Measurements from ENCODE around the gene RASGRP4. TPM values are rescaled to one million over a fixed set of nuclear protein-coding genes. Genes with fewer than 3 reads are reported as not detected.
A peak's percentile ranks its signal among the peaks of the same experiment; 100 is the strongest.
"Not testable (repeated sequence)": the region's sequence is repeated elsewhere in the genome, so short reads cannot be mapped to it uniquely, and the experiment has no call there.

Gene RASGRP4
- polyA plus RNA-seq, 1 donor: 2.8 TPM

GRCh38 chr19:38448225-38448624 is 22.2 kb upstream of the RASGRP4 start:
- DNase-seq: no peak

DNA sequence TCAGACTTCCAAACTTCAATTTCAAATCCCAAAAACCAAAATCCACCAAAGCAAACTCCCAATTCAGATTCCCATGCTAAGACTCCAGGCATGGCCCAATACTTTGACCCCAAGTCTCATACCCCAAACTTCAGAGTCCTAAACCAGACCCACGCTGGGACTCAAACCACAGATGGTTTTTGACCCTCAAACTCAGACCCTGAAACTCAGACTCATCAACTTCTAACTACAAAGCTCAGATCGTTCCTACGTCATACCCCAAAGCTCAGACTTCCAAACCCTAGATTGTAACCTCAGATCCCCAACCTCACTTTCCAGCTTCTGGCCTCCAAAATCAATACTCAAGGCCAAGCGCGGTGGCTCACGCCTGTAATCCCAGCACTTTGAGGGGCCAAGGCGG is 19.3 kb upstream of the RASGRP4 start:
- DNase-seq: no peak

DNA sequence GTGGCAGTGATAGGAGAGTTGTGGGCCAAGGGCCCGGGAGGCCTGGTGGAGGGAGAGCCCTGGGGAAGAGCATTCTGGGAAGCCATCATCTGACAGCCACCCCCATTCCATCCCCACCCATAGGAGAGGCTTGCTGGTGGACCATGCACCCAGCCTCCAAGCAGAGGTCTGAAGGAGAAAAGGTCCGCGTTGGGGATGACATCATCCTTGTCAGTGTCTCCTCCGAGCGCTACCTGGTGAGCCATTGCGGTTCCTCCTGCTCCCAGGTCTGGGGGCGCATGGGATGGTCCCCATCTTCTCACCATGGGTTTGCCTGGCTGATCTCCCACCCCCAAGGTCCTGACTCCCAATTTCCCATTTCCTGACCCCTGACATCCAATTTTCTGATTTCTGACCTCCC is 18.0 kb upstream of the RASGRP4 start:
- DNase-seq: no peak

- no peak for DNase-seq
Observed at GRCh38 chr19:38443458-38443999, 17.5 kb upstream of the RASGRP4 start.

DNA sequence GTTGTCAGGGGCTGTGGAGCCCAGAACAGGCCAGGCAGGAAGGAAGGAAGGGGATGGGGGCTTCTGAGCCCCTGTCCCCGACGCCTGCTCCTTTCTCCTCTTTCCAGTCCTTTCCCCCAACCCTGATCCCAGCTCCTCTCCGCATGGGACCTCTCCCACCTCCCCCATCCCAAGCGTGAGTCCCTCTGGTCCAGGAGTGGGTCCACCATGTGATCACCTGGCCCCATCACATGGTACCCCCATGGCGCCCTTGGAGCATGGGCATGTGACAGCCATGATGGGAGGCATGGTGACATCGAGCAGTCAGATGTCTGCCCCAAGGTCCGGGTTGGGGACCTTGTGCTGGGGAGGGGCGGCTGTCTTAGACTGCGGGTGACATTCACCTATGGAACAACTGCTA is 16.7 kb upstream of the RASGRP4 start:
- no peak for DNase-seq

GRCh38 chr19:38441657-38442348 is 15.8 kb upstream of the RASGRP4 start:
- no peak for DNase-seq

GRCh38 chr19:38440592-38440991 is 14.6 kb upstream of the RASGRP4 start:
- DNase-seq: no peak

DNA sequence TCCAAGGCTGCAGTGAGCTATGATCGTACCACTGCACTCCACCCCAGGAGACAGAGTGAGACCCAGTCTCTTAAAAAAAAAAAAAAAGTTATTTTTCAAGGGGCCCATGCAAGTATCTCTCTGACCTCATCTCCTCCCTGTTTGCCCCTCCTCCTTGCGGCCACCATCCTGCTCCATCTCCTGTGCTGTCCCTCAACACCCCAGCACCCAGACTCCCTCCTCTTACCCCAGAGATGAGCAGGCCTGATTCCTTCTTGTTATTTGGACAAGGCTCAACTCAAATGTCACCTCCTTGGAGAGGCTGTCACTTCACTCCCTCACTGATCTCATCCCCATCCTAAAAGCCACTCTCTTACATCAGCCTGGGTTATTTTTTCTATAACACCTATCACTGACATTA is 11.9 kb upstream of the RASGRP4 start:
- no peak for DNase-seq

DNA sequence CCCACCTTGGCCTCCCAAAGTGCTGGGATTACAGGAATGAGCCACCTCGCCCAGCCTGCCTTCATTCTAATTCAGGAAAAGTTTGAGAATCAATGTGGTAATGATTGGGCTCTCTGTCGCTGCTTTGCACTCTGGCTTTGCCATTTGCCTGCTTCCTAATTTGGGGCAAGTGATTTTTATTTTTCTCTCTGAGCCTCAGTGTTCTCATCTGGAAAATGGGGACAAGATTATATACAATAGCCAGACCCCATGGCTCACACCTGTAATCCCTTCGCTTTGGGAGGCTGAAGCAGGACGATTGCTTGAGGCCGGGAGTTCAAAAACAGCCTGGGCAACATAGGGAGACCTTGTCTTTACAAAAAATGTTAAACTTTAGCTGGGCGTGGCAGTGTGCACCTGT is 11.3 kb upstream of the RASGRP4 start:
- DNase-seq: no peak

- peak; percentile 72 for DNase-seq
Observed at GRCh38 chr19:38434549-38435051, 8.6 kb upstream of the RASGRP4 start.

GRCh38 chr19:38433268-38433733 is 7.3 kb upstream of the RASGRP4 start, which contains the start of gene RYR1:
RYR1 (plus strand) TSS chr19:38433691; CDS start chr19:38433830, 139 bp downstream.
- DNase-seq: peak; percentile 58

- no peak for DNase-seq
Observed at GRCh38 chr19:38430931-38431330, 4.9 kb upstream of the RASGRP4 start.

- DNase-seq: no peak
Observed at GRCh38 chr19:38429811-38430156, 3.8 kb upstream of the RASGRP4 start.

GRCh38 chr19:38429055-38429810 is 3.2 kb upstream of the RASGRP4 start:
- no peak for DNase-seq

DNA sequence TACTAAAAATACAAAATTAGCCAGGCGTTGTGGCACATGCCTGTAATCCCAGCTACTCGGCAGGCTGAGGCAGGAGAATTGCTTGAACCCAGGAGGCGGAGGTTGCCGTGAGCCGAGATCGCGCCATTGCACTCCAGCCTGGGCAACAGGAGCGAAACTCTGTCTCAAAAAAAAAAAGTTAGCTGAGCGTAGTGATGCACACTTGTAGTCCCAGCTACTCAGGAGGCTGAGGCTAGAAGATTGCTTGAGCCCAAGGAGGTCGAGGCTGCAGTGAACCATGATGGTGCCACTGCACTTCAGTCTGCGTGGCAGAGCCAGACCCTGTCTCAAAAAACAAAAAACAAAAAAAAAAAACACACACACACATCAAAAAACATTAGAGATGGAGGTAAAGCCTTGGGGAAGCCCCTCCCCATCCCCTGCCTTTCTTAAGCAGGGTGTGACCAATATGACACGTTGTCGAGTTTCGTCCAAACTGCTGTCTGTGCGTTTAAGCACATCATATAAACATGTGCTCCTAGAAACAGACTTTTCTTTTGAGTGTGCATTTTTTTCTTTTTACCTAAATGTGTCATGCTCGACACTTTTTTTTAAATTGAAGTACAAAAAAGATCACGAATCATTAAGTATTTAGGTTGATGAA is 1.1 kb upstream of the RASGRP4 start:
- not testable (repeated sequence) for DNase-seq

- DNase-seq: no peak
Observed at GRCh38 chr19:38425222-38425809, 703 bp downstream of the RASGRP4 start.

- DNase-seq: no peak
Observed at GRCh38 chr19:38424272-38424671, 1.7 kb downstream of the RASGRP4 start.

DNA sequence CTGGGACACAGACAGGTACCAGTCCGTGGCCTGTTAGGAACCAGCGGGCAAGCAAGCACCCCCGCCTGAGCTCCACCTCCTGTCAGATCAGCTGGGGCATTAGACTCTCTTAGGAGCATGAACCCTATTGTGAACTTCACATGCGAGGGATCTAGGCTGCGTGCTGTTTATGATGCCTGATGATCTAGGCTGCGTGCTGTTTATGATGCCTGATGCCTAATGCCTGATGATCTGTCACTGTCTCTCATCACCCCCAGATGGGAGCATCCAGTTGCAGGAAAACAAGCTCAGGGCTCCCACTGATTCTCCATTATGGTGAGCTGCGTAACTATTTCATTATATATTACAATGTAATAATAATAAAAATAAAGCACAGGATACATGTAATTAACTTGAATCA is 3.6 kb downstream of the RASGRP4 start:
- DNase-seq: no peak

GRCh38 chr19:38421856-38422255 is 4.2 kb downstream of the RASGRP4 start:
- DNase-seq: no peak

GRCh38 chr19:38420935-38421334 is 5.1 kb downstream of the RASGRP4 start:
- DNase-seq: no peak

GRCh38 chr19:38417544-38418506 is 8.2 kb downstream of the RASGRP4 start:
- no peak for DNase-seq

Measured in hindlimb muscle (tissue), 1 donor.